HG02981 (cell line): ENCODE data around the gene HECTD4.
"Not testable (repeated sequence)": the region's sequence is repeated elsewhere in the genome, so short reads cannot be mapped to it uniquely, and the experiment has no call there.

Experiments used
- ATAC-seq: cut with Tn5 transposase; IDR thresholded peaks from one replicate; pipeline ENCODE4 v1.9.1; 2021; ENCODE audit warnings: mild to moderate bottlenecking, moderate library complexity; ENCODE audit not compliant: unreplicated experiment

The HECTD4 gene

GRCh38 chr12:112283546-112283945 is 98.7 kb downstream of the HECTD4 start:
- ATAC-seq = no peak

GRCh38 chr12:112282920-112283319 is 99.3 kb downstream of the HECTD4 start:
- no peak for ATAC-seq

- ATAC-seq = no peak
These were observed 106.4 kb downstream of the HECTD4 start for GRCh38 chr12:112275836-112276235.

GRCh38 chr12:112275207-112275606 is 107.0 kb downstream of the HECTD4 start:
- ATAC-seq = no peak

- ATAC-seq = no peak
These were observed 111.6 kb downstream of the HECTD4 start for GRCh38 chr12:112270673-112271072.

GRCh38 chr12:112266473-112266872 is 115.8 kb downstream of the HECTD4 start:
- ATAC-seq = no peak

- no peak for ATAC-seq
These were observed 120.7 kb downstream of the HECTD4 start for GRCh38 chr12:112261559-112261958.

- ATAC-seq = no peak
These were observed 123.3 kb downstream of the HECTD4 start for GRCh38 chr12:112258926-112259325.

- no peak for ATAC-seq
These were observed 125.5 kb downstream of the HECTD4 start for GRCh38 chr12:112256780-112257179.

- no peak for ATAC-seq
These were observed 130.0 kb downstream of the HECTD4 start for GRCh38 chr12:112252184-112252583.

GRCh38 chr12:112244902-112245301 is 137.3 kb downstream of the HECTD4 start:
- not testable (repeated sequence) for ATAC-seq

GRCh38 chr12:112243255-112244110 is 138.7 kb downstream of the HECTD4 start:
- no peak for ATAC-seq

- ATAC-seq = no peak
These were observed 141.1 kb downstream of the HECTD4 start for GRCh38 chr12:112241176-112241575.

GRCh38 chr12:112239881-112240280 is 142.3 kb downstream of the HECTD4 start:
- no peak for ATAC-seq

GRCh38 chr12:112239020-112239419 is 143.2 kb downstream of the HECTD4 start:
- no peak for ATAC-seq

- no peak for ATAC-seq
These were observed 143.8 kb downstream of the HECTD4 start for GRCh38 chr12:112238441-112238840.

- no peak for ATAC-seq
These were observed 145.4 kb downstream of the HECTD4 start for GRCh38 chr12:112236786-112237185.

- ATAC-seq = no peak
These were observed 145.8 kb downstream of the HECTD4 start for GRCh38 chr12:112236386-112236785.

- no peak for ATAC-seq
These were observed 147.9 kb downstream of the HECTD4 start for GRCh38 chr12:112234303-112234702.

- ATAC-seq = no peak
These were observed 149.0 kb downstream of the HECTD4 start for GRCh38 chr12:112233242-112233641.

GRCh38 chr12:112230136-112230535 is 152.1 kb downstream of the HECTD4 start:
- ATAC-seq = no peak

- ATAC-seq = no peak
These were observed 155.5 kb downstream of the HECTD4 start for GRCh38 chr12:112226768-112227167.

- not testable (repeated sequence) for ATAC-seq
These were observed 161.6 kb downstream of the HECTD4 start for GRCh38 chr12:112220628-112221027.
